MM.1S (cell line): ENCODE results near the gene METTL27.

Source experiments
- DNase-seq: peaks from one replicate; pipeline ENCODE4 v3.0.0-alpha.2; 2015
- H2AFZ ChIP-seq: fragments of 300-600 bp; sonication (generic); 2 replicates; pipeline ENCODE4 v1.6.0; 2016; ENCODE audit warnings: antibody characterized with exemption, low read length
- H3F3A ChIP-seq: fragments of 300-600 bp; sonication (generic); 2 replicates; pipeline ENCODE4 v1.6.1; 2016; ENCODE audit warnings: mild to moderate bottlenecking, antibody characterized with exemption, low read length, moderate library complexity, mixed read lengths; ENCODE audit not compliant: insufficient read depth
- H3K27ac ChIP-seq: fragments of 300-600 bp; sonication (generic); 2 replicates; pipeline ENCODE4 v1.5.1; 2016; ENCODE audit warnings: mild to moderate bottlenecking, low read length
- H3K27me3 ChIP-seq: fragments of 300-600 bp; sonication (generic); replicated peaks from 2 replicates; pipeline ENCODE4 v1.6.0; 2016; ENCODE audit warnings: low read length; ENCODE audit not compliant: insufficient read depth
- H3K36me3 ChIP-seq: fragments of 300-600 bp; sonication (generic); replicated peaks from 2 replicates; pipeline ENCODE4 v1.6.1; 2016; ENCODE audit warnings: mild to moderate bottlenecking, low read length, mixed read lengths; ENCODE audit not compliant: insufficient read depth
- H3K4me1 ChIP-seq: fragments of 300-600 bp; sonication (generic); 2 replicates; pipeline ENCODE4 v1.6.1; 2016; ENCODE audit warnings: low read length, mixed read lengths
- H3K4me2 ChIP-seq: fragments of 300-600 bp; sonication (generic); 2 replicates; pipeline ENCODE4 v1.6.0; 2016; ENCODE audit warnings: low read depth, low read length
- H3K4me3 ChIP-seq: fragments of 300-600 bp; sonication (generic); 2 replicates; pipeline ENCODE4 v1.5.1; 2016; ENCODE audit warnings: low read length, mixed read lengths
- H3K79me2 ChIP-seq: fragments of 300-600 bp; sonication (generic); 2 replicates; pipeline ENCODE4 v1.6.1; 2016; ENCODE audit warnings: mixed run types, low read length, mixed read lengths
- H3K9ac ChIP-seq: fragments of 300-600 bp; sonication (generic); 2 replicates; pipeline ENCODE4 v1.6.1; 2016; ENCODE audit warnings: low read length, mixed read lengths
- H3K9me2 ChIP-seq: fragments of 300-600 bp; sonication (generic); replicated peaks from 2 replicates; pipeline ENCODE4 v1.6.1; 2016; ENCODE audit warnings: mild to moderate bottlenecking, low read length, mixed read lengths; ENCODE audit not compliant: insufficient read depth
- H3K9me3 ChIP-seq: fragments of 300-600 bp; sonication (generic); replicated peaks from 2 replicates; pipeline ENCODE4 v1.6.1; 2016; ENCODE audit warnings: mild to moderate bottlenecking, low read length, mixed read lengths; ENCODE audit not compliant: insufficient read depth
- H4K20me1 ChIP-seq: fragments of 300-600 bp; sonication (generic); 2 replicates; pipeline ENCODE4 v1.6.1; 2016; ENCODE audit warnings: mild to moderate bottlenecking, low read length, moderate library complexity, mixed read lengths; ENCODE audit not compliant: insufficient read depth
- CTCF ChIP-seq: fragments of 300-600 bp; sonication (generic); IDR thresholded peaks from 2 replicates; pipeline ENCODE4 v1.5.1; 2016; ENCODE audit warnings: antibody characterized with exemption, low read length, mixed read lengths
- EZH2 ChIP-seq: fragments of 300-600 bp; sonication (generic); optimal IDR thresholded peaks from 2 replicates; pipeline ENCODE3; 2017; ENCODE audit warnings: low read depth, mild to moderate bottlenecking, antibody characterized with exemption, low read length, mixed read lengths
- EZH2phosphoT487 ChIP-seq: fragments of 300-600 bp; sonication (generic); IDR thresholded peaks from 2 replicates; pipeline ENCODE4 v1.6.1; 2018; ENCODE audit warnings: antibody characterized with exemption, low read length

The METTL27 gene

GRCh38 chr7:73830681-73831583 lies 11.4 kb downstream of the METTL27 start, which contains the start of gene CLDN4:
Gene CLDN4, plus strand, starts transcription at chr7:73830996. Its CDS starts 206 bp downstream, at chr7:73831202.
- no peaks in the 10 kb centered on the region for H3F3A ChIP-seq
- no peak within 1 kb of the TSS for H3K4me2 ChIP-seq
- no peaks in the 10 kb centered on the region for H3K9me2 ChIP-seq
- no peak within 1 kb of the TSS for H3K4me3 ChIP-seq
- H3K27ac ChIP-seq = no peak within 1 kb of the TSS
- no peaks in the 10 kb centered on the region for H3K27me3 ChIP-seq
- H3K9me3 ChIP-seq = no peaks in the 10 kb centered on the region
- H3K79me2 ChIP-seq = no peaks in the 10 kb centered on the region
- no peak within 1 kb of the TSS for H2AFZ ChIP-seq
- DNase-seq = no peak
- no peaks in the 10 kb centered on the region for H3K36me3 ChIP-seq
- H3K4me1 ChIP-seq = peaks cover 4% of the 10 kb centered on the region; the same call in 1 of the 2 replicates
- H3K9ac ChIP-seq = no peak within 1 kb of the TSS
- no peaks in the 10 kb centered on the region for H4K20me1 ChIP-seq
- TF ChIP-seq EZH2phosphoT487 = no peak
- TF ChIP-seq EZH2 = no peak
- TF ChIP-seq CTCF = no peak

- Histone ChIP-seq H3K9me2 (no peaks in the 10 kb centered on the region), H3K79me2 (no peaks in the 10 kb centered on the region), H3K36me3 (no peaks in the 10 kb centered on the region), H3K4me3 (no peak overlapping the region), H3K4me2 (no peak overlapping the region), H4K20me1 (no peaks in the 10 kb centered on the region), H3K27me3 (no peaks in the 10 kb centered on the region), H3K4me1 (peaks cover 4% of the 10 kb centered on the region; the same call in 1 of the 2 replicates), H2AFZ (no peak overlapping the region), H3K9ac (no peak overlapping the region), H3K27ac (no peak overlapping the region), H3K9me3 (no peaks in the 10 kb centered on the region), H3F3A (no peaks in the 10 kb centered on the region)
- DNase-seq = no peak
- TF ChIP-seq EZH2phosphoT487 = no peak
- no peak for TF ChIP-seq EZH2
- no peak for TF ChIP-seq CTCF
Observed at GRCh38 chr7:73829921-73830680, 12.2 kb downstream of the METTL27 start.

- Histone ChIP-seq H3K36me3 (no peaks in the 10 kb centered on the region), H3F3A (no peaks in the 10 kb centered on the region), H3K9ac (no peak overlapping the region), H3K27me3 (no peaks in the 10 kb centered on the region), H3K4me2 (no peak overlapping the region), H3K79me2 (no peaks in the 10 kb centered on the region), H3K9me2 (no peaks in the 10 kb centered on the region), H3K9me3 (no peaks in the 10 kb centered on the region), H2AFZ (no peak overlapping the region), H3K4me3 (no peak overlapping the region), H3K27ac (no peak overlapping the region), H4K20me1 (no peaks in the 10 kb centered on the region), H3K4me1 (peaks cover 4% of the 10 kb centered on the region; the same call in 1 of the 2 replicates)
- TF ChIP-seq EZH2phosphoT487 = no peak
- TF ChIP-seq CTCF = no peak
- no peak for TF ChIP-seq EZH2
- no peak for DNase-seq
Observed at GRCh38 chr7:73829505-73829904, 12.8 kb downstream of the METTL27 start.
